Measurements from ENCODE around the gene CTNNBL1.

DNA sequence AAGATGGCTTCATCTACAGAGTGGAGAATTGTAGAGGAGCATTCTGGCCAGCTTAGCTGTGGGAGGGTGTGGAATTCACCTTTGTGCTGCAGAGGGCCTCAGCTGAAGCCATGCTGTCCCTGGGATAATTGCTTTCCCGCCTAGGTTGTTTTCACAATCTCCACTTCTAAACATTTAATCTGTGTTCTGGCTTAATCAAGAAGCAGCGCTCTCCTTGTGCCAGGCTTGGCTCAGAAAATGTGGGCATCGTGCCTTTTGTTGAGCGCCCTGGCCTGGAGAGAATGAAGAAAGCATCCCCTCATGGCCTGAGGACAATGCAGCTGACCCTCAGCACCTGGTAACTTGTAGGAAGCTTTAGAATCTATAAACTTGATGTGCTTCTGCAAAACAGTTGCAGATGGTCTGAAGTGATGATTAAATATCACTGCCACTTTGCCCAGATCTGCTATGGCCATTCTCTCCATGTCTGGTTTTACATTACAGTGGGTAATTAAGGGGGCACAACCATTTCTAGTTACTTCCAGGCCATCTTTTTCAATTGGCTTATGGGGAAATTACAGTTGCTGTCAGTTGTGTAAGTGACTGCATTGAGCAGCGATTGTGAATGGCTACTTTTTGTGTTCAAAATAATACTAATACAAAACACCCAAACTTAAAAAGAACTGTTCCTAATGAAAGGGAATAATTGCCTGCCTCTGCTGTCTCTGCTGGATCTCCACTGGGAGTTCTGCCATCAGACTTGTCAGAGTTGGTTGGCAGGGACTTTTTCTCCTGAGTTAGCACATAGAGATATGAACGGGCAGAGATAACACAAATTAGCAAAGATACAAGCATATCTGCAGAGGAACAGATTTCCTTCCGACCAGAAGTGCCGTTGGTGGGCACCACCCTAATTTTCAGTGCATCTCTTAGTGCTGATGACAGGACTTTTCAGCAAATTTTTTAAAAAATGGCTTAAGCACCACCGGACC is 18.4 kb downstream of the CTNNBL1 start:
- no peak for TF ChIP-seq POLR2AphosphoS5 (IDR thresholded peaks at IDR 0.05)
- TF ChIP-seq, protein P1, sequence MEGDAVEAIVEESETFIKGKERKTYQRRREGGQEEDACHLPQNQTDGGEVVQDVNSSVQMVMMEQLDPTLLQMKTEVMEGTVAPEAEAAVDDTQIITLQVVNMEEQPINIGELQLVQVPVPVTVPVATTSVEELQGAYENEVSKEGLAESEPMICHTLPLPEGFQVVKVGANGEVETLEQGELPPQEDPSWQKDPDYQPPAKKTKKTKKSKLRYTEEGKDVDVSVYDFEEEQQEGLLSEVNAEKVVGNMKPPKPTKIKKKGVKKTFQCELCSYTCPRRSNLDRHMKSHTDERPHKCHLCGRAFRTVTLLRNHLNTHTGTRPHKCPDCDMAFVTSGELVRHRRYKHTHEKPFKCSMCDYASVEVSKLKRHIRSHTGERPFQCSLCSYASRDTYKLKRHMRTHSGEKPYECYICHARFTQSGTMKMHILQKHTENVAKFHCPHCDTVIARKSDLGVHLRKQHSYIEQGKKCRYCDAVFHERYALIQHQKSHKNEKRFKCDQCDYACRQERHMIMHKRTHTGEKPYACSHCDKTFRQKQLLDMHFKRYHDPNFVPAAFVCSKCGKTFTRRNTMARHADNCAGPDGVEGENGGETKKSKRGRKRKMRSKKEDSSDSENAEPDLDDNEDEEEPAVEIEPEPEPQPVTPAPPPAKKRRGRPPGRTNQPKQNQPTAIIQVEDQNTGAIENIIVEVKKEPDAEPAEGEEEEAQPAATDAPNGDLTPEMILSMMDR (IDR thresholded peaks at IDR 0.05) = no peak

Measured in esophagus muscularis mucosa (tissue), 3 donors.